Effector memory CD4-positive, alpha-beta T cell (primary cell): Measurements from ENCODE around the gene MICAL3.

Experiments
- DNase-seq, 3 donors: peaks; one replicate each; pipeline ENCODE4 v3.0.0-alpha.2; 2020
- H3K27ac ChIP-seq: 2 replicates; pipeline ENCODE4 v1.7.0; 2013; ENCODE audit warnings: mild to moderate bottlenecking, low read length, moderate library complexity; ENCODE audit not compliant: insufficient read depth, poor library complexity, severe bottlenecking
- H3K27me3 ChIP-seq: replicated peaks from 2 replicates; pipeline ENCODE4 v1.7.0; 2013; ENCODE audit warnings: mild to moderate bottlenecking, low read length; ENCODE audit not compliant: insufficient read depth, control insufficient read depth, poor library complexity, severe bottlenecking
- H3K36me3 ChIP-seq: 2 replicates; pipeline ENCODE4 v1.7.0; 2013; ENCODE audit warnings: mild to moderate bottlenecking, low read length, moderate library complexity; ENCODE audit not compliant: control insufficient read depth, insufficient read depth
- H3K4me1 ChIP-seq: 2 replicates; pipeline ENCODE4 v1.7.0; 2013; ENCODE audit warnings: low read length, mild to moderate bottlenecking; ENCODE audit not compliant: control insufficient read depth, insufficient read depth, poor library complexity, severe bottlenecking
- H3K4me3 ChIP-seq: 2 replicates; pipeline ENCODE4 v1.7.0; 2013; ENCODE audit warnings: low read length, low read depth, mild to moderate bottlenecking; ENCODE audit not compliant: insufficient read depth, poor library complexity, severe bottlenecking
- H3K9me3 ChIP-seq: 2 replicates; pipeline ENCODE4 v1.7.0; 2013; ENCODE audit warnings: mild to moderate bottlenecking, low read length, moderate library complexity; ENCODE audit not compliant: control insufficient read depth

MICAL3 gene

DNA sequence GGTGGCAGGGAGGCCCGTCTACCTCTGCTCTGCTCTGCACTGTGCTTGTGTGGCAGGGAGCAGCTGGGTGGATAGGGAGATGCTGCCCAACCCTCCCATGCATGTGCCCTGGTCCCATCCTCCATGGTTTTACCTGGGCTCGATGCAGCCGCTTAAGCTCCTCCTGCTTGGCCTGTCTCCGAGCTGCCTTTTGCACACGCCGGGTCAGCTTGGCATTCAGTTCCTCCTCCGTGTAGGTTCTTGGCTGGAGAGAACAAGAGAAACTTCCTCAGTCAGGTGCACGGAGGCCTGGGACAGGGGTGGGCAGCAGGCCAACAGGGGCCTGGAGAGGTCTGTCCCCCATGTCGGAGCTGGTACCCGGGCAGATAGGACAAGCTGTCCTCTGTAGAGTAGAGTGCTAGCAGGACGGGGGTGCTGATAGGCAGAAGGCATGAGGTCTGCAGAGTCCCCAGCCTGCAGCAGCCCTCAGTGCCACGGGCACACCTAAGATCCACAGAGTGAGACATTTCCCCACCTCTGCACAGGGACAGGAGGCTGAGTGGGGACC is 213.7 kb downstream of the MICAL3 start:
- H3K36me3 ChIP-seq, result peaks cover 28% of the 10 kb centered on the region
- no peaks in the 10 kb centered on the region for H3K4me1 ChIP-seq
- DNase-seq, result no peak
- H3K4me3 ChIP-seq, result no peak overlapping the region
- H3K9me3 ChIP-seq, result no peaks in the 10 kb centered on the region
- H3K27me3 ChIP-seq, result no peaks in the 10 kb centered on the region
- H3K27ac ChIP-seq, result no peak overlapping the region

DNA sequence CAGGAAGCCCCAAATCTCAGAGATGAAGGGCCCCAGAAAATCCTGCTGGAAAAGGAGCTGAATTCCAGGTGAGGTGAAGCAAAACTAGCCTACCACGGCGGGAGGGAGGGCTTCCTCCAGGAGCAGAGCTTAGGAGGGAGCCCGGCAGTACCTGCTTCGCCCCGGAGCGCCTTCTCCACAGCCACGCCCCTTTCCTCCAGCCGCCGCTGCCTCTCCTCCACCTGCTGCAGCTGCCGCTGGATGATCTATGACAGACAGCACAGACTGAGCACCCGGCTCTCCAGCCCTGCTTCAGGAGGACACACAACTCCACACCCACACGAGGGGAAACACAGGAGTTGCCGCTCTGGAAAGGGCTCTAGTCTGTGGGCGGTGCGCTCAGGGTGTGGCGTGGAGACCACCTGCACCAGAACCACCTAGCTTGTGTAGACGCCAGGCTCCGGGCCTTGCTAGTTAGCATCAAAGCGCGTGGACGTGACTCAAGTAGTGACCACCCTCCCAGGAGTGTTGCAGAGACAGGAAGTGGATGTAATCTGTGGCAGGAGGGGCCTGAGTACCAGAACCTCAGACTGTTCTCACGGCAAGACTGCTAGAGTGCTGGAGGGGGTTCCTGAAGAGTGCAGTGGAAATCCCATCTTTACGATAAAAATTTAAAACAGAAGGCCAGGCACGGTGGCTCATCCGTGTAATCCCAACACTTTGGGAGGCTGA is 215.5 kb downstream of the MICAL3 start:
- DNase-seq, result no peak
- Histone ChIP-seq H3K36me3 (peaks cover 27% of the 10 kb centered on the region), H3K4me1 (no peaks in the 10 kb centered on the region), H3K27ac (no peak overlapping the region), H3K27me3 (no peaks in the 10 kb centered on the region), H3K4me3 (no peak overlapping the region), H3K9me3 (no peaks in the 10 kb centered on the region)

DNA sequence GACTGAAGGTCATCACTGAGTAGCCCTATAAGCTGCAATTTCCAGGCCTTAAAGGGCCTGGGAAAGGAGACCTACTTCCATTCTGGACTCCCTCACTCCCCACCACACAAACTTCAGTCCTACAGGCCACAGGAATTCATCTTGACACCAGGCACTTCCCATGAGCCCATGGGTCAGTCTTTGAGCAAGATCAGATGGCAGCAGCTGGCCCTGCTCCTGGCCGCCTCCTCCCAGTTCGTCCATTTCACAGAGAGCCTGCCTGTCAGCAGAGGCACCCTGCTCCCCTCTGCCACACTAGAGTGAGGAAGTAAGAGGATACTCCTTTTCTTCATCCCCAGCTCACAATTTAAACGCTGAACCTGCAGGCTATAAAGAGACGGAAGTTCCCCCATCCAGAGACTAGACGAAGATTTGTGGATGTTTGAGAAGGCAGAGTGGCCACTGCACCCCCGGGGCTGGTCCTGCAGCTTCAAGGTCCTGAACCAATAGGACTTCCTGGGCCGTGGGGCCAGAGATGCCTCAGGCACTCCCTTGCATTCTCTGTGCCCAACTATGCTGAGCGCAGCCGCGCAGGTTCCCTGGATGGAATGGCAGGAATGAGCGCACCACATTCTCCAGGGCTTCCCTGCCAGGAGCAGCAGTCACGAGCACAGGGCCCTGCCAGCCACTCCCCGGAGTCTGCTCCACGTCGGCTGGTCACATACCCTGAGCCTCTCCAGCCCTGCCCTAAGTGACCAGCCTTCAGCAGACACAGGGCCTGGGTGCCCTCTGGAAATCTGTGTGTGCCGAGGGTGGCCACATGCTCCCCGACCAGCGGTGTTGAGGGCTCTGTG is 216.6 kb downstream of the MICAL3 start:
- H3K36me3 ChIP-seq, result peaks cover 27% of the 10 kb centered on the region
- no peak overlapping the region for H3K4me3 ChIP-seq
- no peaks in the 10 kb centered on the region for H3K27me3 ChIP-seq
- no peaks in the 10 kb centered on the region for H3K4me1 ChIP-seq
- no peaks in the 10 kb centered on the region for H3K9me3 ChIP-seq
- DNase-seq, result no peak
- no peak overlapping the region for H3K27ac ChIP-seq

DNA sequence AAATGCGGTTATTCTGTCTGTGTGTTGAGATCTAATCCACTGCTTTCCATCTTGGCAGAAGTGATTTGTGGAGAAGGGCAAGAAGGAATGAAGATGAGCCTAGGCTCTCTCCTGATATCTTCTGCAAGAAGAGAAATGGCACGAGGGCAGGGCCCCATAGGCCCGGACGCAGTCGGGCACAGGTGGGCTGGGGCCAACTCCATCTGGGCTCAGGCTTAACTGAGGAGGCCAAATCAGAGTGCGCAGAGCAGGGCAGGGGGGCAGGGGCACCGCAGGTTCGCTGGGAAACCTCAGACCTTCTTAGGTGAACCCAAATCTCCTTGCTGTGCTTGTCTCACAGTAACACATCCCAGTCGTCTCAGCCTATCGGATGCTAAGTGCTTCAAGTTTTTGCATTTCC is 217.3 kb downstream of the MICAL3 start:
- no peak for DNase-seq
- Histone ChIP-seq H3K27me3 (no peaks in the 10 kb centered on the region), H3K9me3 (no peaks in the 10 kb centered on the region), H3K27ac (no peak overlapping the region), H3K36me3 (peaks cover 24% of the 10 kb centered on the region), H3K4me3 (no peak overlapping the region), H3K4me1 (no peaks in the 10 kb centered on the region)

DNA sequence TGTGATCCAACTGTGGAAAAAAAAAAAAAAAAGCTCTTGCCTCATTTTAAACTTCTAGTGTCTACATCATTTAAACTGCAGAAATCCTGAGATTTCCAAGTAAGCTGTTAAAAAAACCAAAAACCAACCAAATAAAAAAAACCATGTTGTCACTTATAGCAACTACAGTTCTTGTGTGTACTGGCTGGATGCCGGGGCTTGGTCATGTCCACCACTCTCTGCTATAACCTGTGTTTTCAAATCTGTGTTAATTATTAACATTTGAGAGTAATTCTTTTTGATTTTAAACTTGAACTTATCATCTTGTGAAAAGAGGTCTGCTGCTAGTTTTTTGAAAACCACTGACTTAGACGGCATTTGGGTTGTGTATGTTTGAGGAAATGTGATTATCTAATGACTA is 217.9 kb downstream of the MICAL3 start:
- no peak for DNase-seq
- no peak overlapping the region for H3K27ac ChIP-seq
- H3K9me3 ChIP-seq, result no peaks in the 10 kb centered on the region
- H3K4me1 ChIP-seq, result no peaks in the 10 kb centered on the region
- peaks cover 21% of the 10 kb centered on the region for H3K36me3 ChIP-seq
- H3K27me3 ChIP-seq, result no peaks in the 10 kb centered on the region
- no peak overlapping the region for H3K4me3 ChIP-seq

DNA sequence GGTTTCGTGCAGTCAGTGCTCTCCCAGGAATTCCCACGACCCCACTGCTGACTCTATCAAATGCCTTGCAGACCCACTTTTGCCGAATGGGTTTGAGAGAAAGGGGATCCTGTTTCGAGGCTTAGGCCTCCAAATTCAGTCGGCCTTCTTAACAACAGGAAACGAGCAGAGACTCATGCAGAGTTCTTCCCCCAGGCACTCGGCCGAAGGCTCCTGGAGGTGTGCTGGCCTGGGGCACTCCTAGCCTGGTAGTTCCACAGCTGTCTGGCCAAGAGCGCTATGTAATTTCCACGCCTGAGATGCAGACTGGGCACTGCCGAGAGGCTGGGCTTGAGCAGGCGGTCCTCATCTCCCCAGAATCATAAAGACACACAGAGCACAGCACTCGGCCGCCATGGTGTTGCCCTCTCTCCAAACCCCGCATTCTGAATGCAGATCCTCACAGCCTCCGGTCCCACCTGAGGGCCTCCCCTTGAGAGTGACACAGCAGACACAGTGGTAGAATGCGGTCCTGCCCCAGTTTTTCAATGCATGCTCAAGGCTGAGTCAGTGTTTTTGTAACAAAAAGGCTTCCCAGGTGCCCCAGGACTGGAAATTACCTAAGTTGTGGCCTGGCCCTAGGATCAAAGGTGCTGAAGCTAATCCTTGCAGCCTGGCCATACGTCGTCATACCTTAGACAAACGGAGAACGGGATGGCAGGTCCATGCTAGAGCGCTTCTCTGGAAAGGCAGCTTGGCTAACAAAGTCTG is 219.9 kb downstream of the MICAL3 start:
- no peaks in the 10 kb centered on the region for H3K27me3 ChIP-seq
- no peaks in the 10 kb centered on the region for H3K4me1 ChIP-seq
- no peaks in the 10 kb centered on the region for H3K9me3 ChIP-seq
- peaks cover 21% of the 10 kb centered on the region for H3K36me3 ChIP-seq
- H3K4me3 ChIP-seq, result no peak overlapping the region
- DNase-seq, result no peak
- no peak overlapping the region for H3K27ac ChIP-seq

DNA sequence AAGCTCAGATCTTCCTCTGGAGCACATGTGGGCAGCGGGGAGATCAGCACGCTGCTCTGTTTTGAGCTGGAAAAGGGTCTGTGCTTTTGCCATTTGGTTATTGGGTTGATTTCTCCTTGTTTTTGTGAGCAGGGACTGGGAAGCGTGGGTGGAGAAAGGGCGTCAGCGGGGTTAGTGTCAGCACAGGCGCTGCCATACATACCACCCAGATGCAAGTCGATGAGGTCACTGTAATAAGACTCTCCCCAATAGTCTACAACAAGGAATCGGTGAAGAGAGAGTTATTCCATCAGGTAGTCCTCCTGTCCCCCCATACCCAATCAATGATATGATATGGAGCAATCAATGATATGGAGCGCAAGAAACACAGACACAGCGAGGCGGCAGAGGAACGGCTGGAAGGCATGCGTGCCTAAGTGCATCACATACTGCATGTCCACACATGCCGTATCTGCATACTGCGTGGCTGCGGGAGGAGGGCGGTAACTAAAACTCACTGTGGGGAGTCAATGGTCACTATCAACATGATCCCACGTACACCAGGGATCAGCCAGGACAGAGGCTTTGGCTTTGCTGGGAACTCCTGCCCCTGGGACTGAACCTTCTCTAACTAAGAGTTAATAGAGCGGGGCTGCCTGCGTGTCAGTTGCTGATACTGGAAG is 220.6 kb downstream of the MICAL3 start:
- Histone ChIP-seq H3K27ac (no peak overlapping the region), H3K27me3 (no peaks in the 10 kb centered on the region), H3K9me3 (no peaks in the 10 kb centered on the region), H3K36me3 (peaks cover 17% of the 10 kb centered on the region), H3K4me1 (no peaks in the 10 kb centered on the region), H3K4me3 (no peak overlapping the region)
- DNase-seq, result no peak

DNA sequence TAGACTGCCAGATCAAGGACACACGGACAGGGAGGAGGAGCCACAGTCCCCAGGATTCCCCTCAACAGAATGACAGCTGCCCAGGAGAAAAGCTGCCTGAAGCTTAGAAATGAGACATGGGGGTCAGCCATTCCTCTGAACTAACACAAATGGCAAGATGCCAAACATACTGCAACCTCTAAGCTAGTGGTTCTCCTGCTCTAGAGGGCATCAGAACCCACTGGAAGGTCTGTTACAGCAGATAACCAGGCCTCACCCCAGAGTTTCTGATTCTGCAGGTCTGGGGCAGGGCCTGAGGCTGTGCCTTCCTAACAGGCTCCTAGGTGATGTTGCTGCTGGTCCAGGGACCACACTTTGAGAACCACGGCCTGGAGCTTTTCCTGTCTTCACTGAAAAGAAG is 221.5 kb downstream of the MICAL3 start:
- H3K36me3 ChIP-seq, result peaks cover 12% of the 10 kb centered on the region
- no peak for DNase-seq
- no peaks in the 10 kb centered on the region for H3K27me3 ChIP-seq
- no peaks in the 10 kb centered on the region for H3K4me1 ChIP-seq
- no peak overlapping the region for H3K27ac ChIP-seq
- no peaks in the 10 kb centered on the region for H3K9me3 ChIP-seq
- no peak overlapping the region for H3K4me3 ChIP-seq

DNA sequence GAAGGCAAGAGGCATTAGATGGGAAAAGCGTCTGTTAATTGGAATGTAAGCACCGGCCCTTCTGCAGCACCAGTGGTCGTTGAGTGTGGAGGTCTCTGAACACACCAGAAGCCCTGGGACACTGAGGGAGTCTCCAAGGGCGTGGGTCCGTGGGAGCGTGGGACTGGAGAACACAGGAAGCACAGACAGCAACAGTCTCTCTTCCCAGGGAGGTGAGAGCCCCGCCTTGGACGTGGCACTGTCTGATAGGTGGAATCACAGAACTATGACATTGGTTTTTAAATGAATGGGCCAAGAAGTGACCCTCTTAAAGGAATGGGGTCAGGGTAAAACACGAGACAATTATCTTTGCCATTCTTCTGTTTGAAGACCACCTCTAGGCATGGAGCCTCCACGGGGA is 221.9 kb downstream of the MICAL3 start:
- Histone ChIP-seq H3K4me3 (no peak overlapping the region), H3K27me3 (no peaks in the 10 kb centered on the region), H3K9me3 (no peaks in the 10 kb centered on the region), H3K36me3 (peaks cover 8% of the 10 kb centered on the region), H3K4me1 (no peaks in the 10 kb centered on the region), H3K27ac (no peak overlapping the region)
- DNase-seq, result no peak
